TTC549 (cell line): ENCODE results near the gene HOTAIR.

Experiments used
- FAIRE-seq: peaks from 2 replicates; lab custom pipeline; 2012; peaks lifted over from hg19 to GRCh38; lab: Jason Lieb, UNC

HOTAIR gene

DNA sequence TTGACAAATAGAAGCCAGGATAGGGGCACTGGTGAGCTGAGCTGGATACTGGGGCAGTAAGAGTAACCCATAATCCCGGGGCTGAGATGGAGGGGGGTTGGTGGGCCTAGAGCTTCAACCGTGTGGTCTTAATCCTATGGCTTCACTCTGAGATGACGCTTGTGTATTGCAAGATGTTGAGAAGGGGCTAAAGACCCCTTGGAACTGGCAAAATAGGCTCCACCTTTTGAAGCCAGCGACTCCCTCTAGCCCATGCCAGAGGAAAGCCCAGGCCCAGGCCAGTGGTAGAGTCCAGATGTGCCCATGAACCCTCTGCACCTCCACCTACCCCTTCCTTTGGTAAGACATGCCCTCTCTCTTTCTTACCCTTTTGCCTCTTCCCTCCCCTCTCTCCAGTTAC is 15.4 kb downstream of the HOTAIR start:
- no peak for FAIRE-seq

DNA sequence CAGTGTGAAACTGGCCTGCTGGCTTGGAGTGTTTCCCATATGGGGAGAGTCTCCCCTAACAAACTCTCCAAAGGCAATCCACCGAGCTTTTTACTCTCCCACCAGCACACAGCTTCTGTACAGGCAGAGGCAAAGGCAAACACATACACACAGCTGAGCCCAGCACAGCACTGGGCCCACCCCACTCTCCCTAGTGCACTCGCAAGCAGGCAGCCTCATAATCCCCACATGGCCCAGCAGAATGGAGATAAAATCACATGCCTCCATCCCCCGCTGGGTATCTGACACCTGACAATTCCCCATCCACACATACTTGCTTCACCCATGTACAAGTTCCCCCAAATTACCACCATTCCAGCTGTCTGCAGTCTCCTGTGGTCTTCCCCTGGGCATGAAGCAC is 16.6 kb downstream of the HOTAIR start:
- FAIRE-seq, result no peak

DNA sequence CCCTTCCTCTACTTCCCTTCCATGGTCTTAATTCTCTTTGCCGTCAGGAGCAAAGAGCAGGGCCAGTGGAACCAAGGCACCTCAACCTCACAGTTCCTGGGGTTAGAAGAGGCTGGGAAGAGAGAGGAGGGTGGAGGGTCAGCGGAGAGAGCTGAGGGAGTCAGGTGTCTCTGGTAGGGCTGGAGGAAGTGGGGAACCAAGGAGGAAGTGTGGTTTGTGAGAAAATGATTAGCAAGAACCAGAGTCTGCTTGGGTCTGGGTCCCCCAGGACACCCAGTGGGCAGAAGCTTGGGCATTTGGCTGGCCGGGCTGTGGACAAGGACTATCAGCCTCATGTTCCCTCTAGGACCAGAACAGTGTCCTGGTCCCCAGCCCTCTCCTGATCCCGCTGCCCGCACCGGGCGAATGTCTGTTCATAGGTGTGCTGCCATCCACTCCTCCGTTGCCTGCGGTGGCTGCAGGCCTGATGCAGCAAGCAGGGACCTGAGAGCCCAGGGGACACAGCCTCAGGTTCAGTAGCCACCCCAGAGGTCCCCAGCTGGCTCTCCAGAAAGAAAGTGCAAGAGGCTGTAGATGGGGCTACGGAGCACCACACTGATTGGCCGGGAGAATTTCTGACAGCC is 17.7 kb downstream of the HOTAIR start:
- FAIRE-seq, result no peak

DNA sequence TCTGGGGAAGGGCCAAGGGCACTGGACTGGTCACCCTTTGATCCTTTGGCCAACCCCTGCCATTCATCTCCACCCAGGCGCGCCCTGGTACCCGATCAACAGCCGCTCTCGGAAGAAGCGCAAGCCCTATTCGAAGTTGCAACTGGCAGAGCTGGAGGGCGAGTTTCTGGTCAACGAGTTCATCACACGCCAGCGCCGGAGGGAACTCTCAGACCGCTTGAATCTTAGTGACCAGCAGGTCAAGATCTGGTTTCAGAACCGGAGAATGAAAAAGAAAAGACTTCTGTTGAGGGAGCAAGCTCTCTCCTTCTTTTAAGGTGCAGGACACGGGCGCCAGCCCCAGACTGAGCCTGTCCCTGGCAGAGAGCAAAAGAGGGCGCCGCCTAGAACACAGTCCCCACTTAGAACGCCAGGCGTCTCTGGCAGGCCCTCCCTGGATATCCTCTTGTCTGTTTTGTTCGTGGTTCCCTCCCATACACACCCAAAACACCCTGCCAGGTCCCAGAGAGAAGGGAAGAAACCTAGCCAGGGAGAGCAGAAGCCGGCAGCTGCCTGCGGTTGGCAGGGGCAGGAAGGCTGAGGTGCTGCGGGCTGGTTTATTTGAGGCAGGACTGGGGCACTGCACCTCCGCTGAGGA is 18.4 kb downstream of the HOTAIR start:
- no peak for FAIRE-seq

DNA sequence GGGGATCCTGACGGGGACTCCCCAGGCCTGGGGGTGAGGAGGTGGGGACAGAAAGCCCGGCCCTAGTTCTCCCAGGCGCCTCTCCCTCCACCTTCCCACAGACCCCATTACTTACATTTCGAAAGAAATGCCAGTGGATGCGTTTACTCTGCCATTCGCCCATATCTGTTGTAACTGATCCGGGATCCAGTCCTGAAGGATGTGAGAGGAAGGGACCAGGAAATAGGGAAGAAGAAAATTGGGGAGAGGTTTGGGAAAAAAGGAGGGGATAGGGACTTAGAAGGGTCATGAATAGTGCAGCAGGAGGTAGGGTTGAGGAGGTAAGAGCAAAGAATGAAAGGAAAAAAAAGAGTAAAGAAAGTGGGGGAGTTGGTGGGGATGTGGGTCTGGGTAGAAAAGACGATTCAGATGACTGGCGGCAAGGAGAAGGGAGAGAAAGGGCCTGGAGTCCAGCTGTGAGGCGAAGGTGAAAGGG is 18.9 kb downstream of the HOTAIR start:
- FAIRE-seq, result no peak

DNA sequence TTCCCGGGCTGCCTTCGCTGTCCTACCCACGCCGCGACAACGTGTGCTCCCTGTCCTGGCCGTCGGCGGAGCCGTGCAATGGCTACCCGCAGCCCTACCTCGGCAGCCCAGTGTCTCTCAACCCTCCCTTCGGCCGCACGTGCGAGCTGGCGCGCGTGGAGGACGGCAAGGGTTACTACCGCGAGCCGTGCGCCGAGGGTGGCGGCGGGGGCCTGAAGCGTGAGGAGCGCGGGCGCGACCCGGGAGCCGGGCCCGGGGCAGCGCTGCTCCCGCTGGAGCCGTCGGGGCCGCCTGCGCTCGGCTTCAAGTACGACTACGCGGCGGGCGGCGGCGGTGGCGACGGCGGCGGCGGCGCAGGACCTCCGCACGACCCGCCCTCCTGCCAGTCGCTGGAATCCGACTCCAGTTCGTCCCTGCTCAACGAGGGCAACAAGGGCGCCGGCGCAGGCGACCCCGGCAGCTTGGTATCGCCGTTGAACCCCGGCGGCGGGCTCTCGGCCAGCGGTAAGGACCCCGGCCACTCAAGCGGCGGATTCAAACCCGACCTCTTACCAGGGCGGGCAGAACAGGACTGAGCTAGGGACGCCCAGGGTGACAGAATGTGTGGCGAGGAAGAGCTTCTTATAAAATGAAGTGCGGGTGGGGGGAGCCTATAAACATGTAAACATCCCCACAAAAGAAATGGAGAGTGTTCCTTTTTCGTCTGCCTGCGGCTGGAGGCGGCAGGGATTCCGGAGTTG is 19.5 kb downstream of the HOTAIR start:
- no peak for FAIRE-seq

DNA sequence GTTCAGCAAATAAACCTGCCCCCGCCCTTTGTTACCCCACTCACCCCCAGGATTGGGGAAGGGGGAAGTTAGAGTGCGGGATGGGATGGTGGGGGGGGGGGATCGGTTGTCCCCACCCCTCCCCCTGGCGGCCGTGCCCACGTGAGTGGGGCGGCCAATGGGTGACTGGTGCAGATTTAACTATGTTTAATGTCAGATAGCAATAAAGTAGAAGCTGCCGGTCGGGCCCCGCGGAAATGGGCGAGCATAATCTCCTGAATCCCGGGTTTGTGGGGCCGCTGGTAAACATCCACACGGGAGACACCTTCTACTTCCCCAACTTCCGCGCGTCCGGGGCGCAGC is 20.1 kb downstream of the HOTAIR start, which contains the start of gene HOXC12:
Gene HOXC12 (plus strand): TSS at position 210 of the 342 bp plus-strand sequence. CDS start 27 bp downstream, at position 237.
- no peak for FAIRE-seq

DNA sequence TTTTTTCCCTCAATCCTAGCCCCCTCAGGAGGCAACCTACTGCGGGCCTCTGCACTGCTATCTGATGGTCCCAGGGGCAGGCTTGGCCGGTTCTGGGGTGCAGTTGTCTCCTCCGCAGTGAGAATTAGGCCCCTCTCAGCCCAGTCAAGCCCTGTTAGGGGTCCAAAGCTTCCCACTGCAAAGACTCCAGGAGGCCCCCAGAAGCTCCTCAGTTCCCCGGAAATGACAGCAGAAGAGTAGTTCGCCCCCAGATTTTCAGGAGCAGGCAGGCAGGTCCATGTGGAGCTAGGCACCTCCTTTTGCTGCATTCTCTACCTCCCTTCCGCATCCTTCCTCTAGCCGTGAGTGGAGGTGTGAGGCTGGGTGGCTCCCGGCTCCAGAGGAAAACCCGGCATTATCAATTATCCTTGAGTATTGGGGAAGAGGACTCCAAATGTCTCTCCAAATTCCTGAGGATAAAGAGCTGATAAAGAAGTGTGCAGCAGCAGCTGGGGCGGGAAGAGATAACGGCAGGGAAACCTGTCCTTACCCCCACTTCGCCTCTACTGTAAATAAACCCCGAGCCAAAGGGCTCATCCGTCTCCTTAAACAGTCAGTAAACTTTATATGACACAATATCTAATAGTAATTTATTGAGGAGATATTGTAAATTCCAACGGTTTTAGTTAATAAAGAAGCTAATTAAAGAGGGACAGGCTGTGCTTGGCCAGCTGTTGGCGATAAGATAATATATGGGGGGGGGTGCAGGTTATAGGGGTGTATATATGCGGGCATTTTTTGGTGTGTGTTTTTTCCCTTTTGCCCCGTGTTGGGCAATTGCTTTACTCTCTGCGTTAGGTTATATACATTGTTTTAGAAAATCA is 20.7 kb downstream of the HOTAIR start:
- FAIRE-seq, result no peak

DNA sequence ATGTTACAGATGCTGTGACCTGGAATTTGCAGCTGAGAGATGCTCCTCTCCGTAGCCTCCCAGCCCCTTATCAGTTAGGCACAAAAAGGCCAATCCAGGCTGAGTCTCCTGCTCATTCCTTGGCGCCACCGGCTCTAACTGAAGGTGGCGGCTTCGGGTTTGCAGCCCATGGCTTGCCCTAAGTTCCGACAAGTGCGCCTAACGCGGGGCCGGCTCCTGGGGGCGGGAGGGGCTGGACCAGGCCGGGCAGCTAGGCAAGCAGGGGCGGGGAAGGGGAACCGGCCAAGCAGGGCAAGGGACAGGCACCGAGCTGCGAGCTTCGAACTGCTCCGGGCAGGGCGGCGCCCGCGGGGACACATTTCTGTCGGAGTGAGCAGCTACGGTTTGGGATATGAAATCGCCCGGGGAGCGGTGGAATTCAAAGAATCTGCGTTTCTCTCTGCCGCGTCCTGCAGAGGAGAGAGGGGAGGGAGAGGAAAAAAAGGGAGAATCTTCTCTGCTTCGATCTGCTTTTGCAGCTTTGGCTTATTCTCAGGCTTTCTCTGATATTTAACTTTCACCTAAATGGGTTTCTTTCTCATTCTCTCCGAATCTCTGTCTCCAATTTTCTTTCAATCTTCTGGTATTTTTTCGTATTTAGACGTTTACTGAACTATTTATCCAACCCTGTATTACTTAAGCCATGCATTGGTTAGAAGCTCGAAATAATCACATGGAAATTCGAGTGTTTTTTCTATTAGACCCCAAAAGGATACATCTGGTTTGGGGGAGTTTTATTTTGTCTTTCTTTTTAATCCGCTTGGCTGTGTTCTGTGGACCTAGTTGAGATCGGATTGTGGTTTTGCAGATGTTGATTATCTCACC is 21.7 kb downstream of the HOTAIR start:
- no peak for FAIRE-seq

DNA sequence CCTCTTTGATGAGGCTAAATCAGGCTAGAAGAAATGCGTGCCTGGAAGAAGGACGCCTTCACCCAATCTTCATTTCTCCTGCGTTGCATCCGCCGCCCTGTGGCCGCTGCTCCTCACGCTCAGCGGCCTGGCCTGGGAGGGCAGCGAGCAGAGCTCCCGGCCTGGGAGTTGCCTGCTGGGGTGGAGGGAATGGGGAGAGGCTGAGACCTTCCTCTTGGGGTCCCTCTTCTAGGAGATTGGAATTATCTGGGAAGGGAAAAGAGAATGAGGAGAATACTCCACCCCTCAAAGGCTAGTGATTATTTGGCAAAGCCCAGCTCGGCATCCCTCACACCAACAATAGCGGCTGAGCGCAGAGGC is 22.4 kb downstream of the HOTAIR start:
- no peak for FAIRE-seq

DNA sequence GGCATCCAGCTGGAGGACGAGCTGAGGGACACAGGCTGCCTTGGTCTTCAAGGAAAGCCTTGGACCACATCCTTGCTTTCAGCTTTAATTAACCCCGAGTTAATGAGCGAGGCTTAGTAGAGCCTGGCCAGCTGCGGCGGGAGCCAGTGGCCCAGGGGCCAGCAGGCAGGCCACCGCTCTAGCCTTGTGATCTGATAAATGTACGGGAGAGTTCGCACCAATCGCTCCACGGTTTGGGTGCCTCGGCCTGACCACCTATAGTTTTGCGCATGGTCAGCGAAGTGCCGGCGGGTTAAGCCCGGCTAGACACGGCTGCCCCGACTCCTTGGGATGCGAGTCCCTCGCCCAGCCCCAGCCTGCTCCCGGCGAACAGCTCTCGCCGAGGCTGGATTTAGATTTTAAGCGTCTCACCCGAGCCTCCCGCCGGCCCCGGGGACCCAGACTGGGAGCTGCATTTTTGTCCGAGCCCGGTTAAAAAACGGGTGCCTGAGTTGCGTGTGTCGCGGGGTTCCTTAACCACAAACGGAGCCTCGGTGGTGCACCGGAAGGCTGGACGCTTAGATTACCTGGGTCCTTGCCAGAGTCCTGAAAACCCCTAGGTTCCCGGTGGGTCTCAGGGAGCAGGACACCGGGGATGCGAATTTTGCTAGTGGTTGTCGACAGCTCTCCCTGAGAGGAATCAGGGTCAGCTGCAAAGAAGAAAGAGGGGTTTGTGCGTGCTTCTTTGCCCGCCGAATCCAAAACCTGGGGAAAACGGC is 23.0 kb downstream of the HOTAIR start:
- no peak for FAIRE-seq

DNA sequence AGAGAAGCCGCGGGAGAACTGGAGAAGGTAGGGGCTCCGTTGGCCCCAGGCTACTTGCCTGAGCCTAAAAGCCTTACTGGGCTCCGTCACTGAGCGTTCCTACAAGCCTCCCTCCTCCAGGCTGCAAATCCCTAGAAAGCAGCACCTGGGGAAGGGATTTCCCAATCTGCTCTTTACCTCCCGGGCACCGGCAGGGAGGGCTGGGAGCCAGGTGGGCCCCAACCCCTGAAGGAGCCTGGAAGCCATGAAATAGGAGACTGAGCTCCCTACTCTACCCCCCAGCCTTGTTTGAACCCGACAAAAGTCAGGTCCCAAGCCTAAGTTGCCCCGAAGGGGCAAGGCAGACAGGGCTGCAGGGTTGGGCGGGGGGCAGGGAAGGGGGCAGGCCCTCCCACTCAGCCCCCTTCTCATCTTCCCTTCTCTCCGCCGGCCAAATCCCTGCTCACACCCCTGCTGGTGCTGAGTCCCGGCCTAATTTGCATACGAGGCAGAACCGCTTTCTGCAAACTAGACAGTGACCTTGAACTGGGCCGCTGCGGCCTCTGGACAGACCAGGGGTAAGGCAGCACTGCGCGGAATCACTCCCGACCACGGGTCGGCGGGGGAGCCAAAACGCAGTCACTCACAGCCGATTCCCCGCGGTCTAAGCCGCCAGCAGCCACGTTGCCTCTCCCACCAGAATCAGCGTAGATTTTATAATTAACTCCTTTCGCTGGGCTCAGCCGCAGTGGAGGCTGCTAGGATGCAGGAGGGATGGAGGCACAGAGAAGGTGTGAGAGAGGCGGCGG is 23.8 kb downstream of the HOTAIR start:
- FAIRE-seq, result no peak

DNA sequence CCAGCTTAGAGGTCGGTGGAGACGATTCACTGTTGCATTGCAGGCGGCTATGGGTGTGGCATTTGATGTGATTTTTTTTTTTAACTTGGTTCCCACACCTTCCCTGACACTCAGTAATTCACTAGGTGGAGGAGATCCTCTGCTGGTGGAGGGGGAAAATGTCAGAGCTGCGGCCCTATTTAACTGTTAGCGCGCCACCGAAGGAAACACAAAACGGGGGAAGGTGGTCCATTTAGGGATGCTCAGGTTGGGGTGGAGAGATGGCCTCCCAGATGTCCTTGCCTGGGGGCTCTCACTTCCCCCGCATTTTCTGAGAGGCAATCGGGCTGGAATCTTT is 24.3 kb downstream of the HOTAIR start:
- no peak for FAIRE-seq

DNA sequence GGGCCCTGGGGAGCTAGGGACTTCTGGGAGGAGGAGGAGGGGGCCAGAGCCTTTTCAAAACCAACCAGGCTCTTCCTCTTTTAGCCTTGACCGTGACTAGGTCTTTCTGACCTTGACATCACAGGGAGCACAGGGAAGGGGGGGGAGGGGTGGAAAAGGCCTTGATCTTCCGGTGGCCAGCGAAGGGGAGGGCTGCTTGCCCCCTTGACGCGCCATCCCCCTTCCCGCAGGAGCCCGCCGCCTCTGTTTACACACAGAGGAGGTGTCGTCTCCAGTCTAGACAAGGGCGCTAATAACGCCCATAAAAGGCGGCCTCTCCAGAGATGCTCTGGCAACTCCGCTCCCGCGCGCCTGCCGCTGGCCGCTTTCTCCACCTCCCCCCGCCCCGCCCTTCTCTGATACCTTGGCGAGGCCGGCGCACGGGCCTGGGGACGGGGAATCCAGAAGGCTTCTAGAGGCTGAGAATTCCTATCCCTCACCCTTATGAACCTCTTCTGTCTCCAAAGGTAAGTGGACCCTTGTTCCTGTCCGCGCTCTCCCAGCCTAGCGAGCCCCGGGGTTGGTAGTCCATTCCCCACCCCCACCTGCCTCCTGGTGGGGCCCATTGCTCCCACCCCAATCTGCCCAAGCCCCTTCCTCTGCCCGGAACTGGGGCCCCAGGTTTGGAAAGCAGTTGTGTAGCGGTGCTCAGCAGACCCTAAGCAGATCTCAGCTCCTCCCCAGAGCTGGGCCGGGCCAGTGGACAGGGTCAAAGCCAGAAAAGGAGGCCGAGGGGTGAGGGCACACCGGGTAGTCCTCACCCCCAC is 24.9 kb downstream of the HOTAIR start:
- FAIRE-seq, result no peak

DNA sequence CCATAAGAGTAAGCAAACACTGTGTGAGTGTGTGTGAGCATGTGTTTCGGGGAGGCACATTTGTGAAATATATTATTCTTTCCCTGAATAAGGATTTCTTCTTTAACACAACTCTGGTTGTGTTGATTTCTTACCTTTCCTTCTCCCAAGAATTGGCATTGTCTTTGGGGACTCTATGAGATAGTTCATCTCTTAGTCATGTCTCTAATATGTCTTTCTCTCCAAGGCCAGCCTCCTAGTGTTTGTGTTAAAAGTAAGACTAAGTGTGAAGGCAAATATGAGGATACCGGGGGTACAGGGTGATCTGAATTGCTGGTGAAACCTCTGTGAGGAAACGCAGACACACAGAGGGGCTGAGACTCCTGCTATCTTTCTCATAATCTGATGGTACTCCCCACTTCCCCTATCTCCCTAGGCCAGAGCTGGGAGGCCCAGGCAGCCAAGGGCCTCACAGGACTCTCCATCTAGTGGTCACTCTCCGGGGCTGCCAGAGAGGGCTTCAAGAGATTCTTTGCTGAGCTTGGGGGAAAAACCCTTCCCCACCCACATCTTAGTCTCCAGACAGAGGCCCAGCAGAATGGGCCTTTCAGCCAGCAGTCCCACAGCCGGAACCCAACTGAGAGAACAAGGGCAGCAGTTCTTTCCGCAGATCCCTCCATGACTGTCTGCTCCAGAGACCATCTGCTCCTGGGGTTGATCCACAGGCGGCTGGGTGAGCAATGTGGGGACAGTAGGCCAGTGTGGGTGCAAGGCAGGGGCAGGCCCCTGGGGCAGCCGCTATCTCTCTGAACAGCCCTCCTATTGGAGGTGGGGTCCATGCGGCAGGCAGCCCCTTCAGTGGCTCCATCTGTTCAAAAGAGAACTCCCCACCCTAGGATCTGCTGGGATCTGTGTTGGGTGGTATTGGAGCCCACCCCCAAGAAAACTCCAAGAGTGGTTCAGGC is 25.8 kb downstream of the HOTAIR start:
- no peak for FAIRE-seq

DNA sequence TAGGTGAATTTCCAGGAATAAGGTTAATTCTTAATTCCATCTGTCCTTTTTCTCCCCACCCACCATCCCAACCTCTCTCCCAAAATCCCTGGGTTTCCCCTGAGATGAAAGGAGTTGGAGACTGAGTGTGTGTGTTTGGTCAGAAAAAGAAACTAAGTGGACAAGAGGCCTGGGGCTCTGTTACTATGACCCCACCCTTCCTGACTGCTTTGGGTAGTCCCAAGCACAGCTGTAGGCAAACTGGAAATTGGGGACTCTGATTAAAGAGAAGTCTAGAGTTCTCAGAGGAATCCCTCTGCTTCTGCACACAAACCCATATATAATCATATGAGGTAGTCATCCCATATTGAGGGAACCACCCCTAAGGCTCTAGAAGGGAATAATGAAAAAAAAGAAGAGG is 27.0 kb downstream of the HOTAIR start:
- FAIRE-seq, result no peak

DNA sequence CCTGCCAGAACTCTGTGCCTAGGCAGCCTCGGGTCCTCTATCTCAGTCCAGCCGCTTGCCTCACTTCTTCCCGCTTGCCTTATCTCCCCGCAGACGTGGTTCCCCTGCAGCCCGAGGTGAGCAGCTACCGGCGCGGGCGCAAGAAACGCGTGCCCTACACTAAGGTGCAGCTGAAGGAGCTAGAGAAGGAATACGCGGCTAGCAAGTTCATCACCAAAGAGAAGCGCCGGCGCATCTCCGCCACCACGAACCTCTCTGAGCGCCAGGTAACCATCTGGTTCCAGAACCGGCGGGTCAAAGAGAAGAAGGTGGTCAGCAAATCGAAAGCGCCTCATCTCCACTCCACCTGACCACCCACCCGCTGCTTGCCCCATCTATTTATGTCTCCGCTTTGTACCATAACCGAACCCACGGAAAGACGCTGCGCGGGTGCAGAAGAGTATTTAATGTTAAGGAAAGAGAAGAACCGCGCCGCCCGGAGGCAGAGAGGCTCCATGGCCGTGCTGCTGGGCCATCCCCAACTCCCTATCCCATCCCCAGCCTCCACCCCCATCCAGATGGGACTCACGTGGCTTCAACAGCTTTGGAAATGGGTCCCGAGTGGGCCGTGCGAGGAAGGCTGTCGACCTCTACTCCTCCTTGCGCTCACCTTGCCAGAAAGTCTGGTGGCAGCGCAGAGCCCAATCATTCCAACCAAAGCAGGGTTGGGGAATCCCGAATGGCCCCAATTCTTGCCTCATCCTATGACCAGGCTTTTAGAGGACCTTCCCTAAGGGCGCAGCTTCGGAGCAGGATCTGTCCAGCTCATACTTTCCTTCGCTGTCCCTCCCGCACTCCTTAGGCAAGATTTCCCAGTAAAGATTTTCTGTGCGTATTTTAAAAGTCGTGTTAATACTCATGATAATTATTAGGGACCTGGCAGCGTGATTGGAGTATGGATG is 29.6 kb downstream of the HOTAIR start:
- no peak for FAIRE-seq
